ENCODE results near the gene TRAPPC12. TPM values are rescaled to one million over a fixed set of nuclear protein-coding genes. Genes with fewer than 3 reads are reported as not detected.

Gene TRAPPC12
- total RNA-seq, 4 donors from 2014 or later = 93.0 to 198 (median 108) TPM

GRCh38 chr2:3440477-3440876 is 61.0 kb downstream of the TRAPPC12 start:
- 69 to 79% methylated on average over 2 of the region's 2 CpGs for WGBS, 2 donors
- Histone ChIP-seq H3K9me3 (no peaks in the 10 kb centered on the region), H3K4me1 (peaks cover 4 to 6% of the 10 kb centered on the region in 2 donors), H3K4me3 (replicated peaks in 1 of 3) (no peak overlapping the region), H3K27ac (no peak overlapping the region), H3K27me3 (no peaks in the 10 kb centered on the region), H3K36me3 (peaks cover 0 to 8% of the 10 kb centered on the region in 2 donors)
- intact Hi-C loops (cut with DNase I) = no loop called here
- DNase-seq = no peak
- TF ChIP-seq, protein P1, sequence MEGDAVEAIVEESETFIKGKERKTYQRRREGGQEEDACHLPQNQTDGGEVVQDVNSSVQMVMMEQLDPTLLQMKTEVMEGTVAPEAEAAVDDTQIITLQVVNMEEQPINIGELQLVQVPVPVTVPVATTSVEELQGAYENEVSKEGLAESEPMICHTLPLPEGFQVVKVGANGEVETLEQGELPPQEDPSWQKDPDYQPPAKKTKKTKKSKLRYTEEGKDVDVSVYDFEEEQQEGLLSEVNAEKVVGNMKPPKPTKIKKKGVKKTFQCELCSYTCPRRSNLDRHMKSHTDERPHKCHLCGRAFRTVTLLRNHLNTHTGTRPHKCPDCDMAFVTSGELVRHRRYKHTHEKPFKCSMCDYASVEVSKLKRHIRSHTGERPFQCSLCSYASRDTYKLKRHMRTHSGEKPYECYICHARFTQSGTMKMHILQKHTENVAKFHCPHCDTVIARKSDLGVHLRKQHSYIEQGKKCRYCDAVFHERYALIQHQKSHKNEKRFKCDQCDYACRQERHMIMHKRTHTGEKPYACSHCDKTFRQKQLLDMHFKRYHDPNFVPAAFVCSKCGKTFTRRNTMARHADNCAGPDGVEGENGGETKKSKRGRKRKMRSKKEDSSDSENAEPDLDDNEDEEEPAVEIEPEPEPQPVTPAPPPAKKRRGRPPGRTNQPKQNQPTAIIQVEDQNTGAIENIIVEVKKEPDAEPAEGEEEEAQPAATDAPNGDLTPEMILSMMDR (IDR thresholded peaks at IDR 0.05) = no peak
- TF ChIP-seq POLR2A (IDR thresholded peaks at IDR 0.05) = no peak

- Histone ChIP-seq H3K4me1 (peaks cover 9 to 14% of the 10 kb centered on the region in 2 donors), H3K9me3 (no peaks in the 10 kb centered on the region), H3K27me3 (no peaks in the 10 kb centered on the region), H3K27ac (no peak overlapping the region), H3K4me3 (replicated peaks in 1 of 3) (no peak overlapping the region), H3K36me3 (peaks cover 0 to 8% of the 10 kb centered on the region in 2 donors)
- intact Hi-C loops (cut with DNase I) = no loop called here
- no peak for DNase-seq
- TF ChIP-seq, protein P1 (IDR thresholded peaks at IDR 0.05) = no peak
- TF ChIP-seq POLR2A (IDR thresholded peaks at IDR 0.05) = no peak
Measured at GRCh38 chr2:3441465-3441864, 62.0 kb downstream of the TRAPPC12 start.

DNA sequence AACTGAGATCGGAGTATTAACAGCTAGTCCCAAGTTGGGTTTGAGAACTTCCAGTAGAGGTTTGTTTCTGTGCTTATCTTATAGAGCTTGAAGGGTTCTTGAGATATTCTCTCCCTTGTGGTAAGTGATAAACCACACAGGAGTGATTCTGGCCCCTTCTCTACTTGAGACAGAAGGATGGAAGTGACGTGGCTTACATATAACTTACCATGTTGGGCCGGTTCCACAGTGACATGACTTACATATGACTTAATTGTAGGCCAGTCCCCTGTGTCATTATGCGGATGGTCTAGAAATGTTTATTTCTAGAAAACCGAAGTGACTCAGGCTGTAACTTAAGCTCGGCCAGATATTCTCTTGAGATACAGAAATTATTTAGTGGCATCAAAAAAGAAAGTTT is 62.7 kb downstream of the TRAPPC12 start:
- intact Hi-C loops (cut with DNase I) = no loop called here
- H3K9me3 ChIP-seq = no peaks in the 10 kb centered on the region
- H3K36me3 ChIP-seq = peaks cover 0 to 8% of the 10 kb centered on the region in 2 donors
- TF ChIP-seq POLR2A (IDR thresholded peaks at IDR 0.05) = no peak
- TF ChIP-seq, protein P1 (IDR thresholded peaks at IDR 0.05) = no peak
- DNase-seq = no peak
- peaks cover 9 to 20% of the 10 kb centered on the region in 2 donors for H3K4me1 ChIP-seq
- H3K4me3 ChIP-seq (replicated peaks in 1 of 3) = no peak overlapping the region
- 87 to 89% methylated on average over 6 of the region's 6 CpGs for WGBS, 2 donors
- no peak overlapping the region for H3K27ac ChIP-seq
- no peaks in the 10 kb centered on the region for H3K27me3 ChIP-seq

- no peak for DNase-seq
- peaks cover 9 to 29% of the 10 kb centered on the region in 2 donors for H3K4me1 ChIP-seq
- H3K27ac ChIP-seq = no peak overlapping the region
- intact Hi-C loops (cut with DNase I) = no loop called here
- 96 to 98% methylated on average over 11 of the region's 11 CpGs for WGBS, 2 donors
- H3K27me3 ChIP-seq = no peaks in the 10 kb centered on the region
- H3K9me3 ChIP-seq = no peaks in the 10 kb centered on the region
- peaks cover 0 to 8% of the 10 kb centered on the region in 2 donors for H3K36me3 ChIP-seq
- TF ChIP-seq POLR2A (IDR thresholded peaks at IDR 0.05) = no peak
- TF ChIP-seq, protein P1 (IDR thresholded peaks at IDR 0.05) = no peak
- H3K4me3 ChIP-seq (replicated peaks in 1 of 3) = no peak overlapping the region
Measured at GRCh38 chr2:3443083-3443482, 63.6 kb downstream of the TRAPPC12 start.

DNA sequence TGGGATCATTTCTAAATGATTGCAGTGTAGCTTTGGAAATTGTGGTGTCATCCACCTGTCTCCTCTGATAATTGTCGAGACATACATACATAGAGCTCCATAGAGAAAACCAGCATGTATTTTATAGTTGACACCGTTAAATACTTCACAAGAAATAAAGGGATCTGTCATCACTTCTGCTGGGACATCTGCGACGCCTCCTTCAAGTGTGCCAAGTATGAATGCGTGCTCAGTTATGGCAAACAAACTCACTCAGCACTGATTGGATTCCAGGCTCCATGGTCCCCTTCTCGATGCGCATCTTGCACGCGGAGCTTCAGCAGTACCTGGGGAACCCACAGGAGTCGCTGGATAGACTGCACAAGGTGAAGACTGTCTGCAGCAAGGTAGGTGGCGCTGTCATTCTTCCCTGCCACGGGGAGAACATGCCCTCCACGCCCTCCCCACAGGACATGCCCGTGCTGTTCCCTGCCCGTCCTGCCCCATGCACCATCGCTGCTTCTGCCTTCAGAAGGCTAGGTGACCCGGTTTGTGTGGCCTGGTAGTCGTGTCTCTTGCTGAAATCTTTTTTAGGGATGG is 64.1 kb downstream of the TRAPPC12 start:
- no peak for DNase-seq
- intact Hi-C loops (cut with DNase I) = no loop called here
- TF ChIP-seq, protein P1 (IDR thresholded peaks at IDR 0.05) = no peak
- Histone ChIP-seq H3K27me3 (no peaks in the 10 kb centered on the region), H3K36me3 (peaks cover 0 to 8% of the 10 kb centered on the region in 2 donors), H3K4me3 (replicated peaks in 1 of 3) (no peak overlapping the region), H3K4me1 (peaks cover 9 to 31% of the 10 kb centered on the region in 2 donors), H3K9me3 (no peaks in the 10 kb centered on the region), H3K27ac (no peak overlapping the region)
- 94 to 96% methylated on average over 18 of the region's 18 CpGs for WGBS, 2 donors

Data from thyroid gland (tissue), 4 donors.